ENCODE measurements around the gene PHC2.

PHC2 gene

DNA sequence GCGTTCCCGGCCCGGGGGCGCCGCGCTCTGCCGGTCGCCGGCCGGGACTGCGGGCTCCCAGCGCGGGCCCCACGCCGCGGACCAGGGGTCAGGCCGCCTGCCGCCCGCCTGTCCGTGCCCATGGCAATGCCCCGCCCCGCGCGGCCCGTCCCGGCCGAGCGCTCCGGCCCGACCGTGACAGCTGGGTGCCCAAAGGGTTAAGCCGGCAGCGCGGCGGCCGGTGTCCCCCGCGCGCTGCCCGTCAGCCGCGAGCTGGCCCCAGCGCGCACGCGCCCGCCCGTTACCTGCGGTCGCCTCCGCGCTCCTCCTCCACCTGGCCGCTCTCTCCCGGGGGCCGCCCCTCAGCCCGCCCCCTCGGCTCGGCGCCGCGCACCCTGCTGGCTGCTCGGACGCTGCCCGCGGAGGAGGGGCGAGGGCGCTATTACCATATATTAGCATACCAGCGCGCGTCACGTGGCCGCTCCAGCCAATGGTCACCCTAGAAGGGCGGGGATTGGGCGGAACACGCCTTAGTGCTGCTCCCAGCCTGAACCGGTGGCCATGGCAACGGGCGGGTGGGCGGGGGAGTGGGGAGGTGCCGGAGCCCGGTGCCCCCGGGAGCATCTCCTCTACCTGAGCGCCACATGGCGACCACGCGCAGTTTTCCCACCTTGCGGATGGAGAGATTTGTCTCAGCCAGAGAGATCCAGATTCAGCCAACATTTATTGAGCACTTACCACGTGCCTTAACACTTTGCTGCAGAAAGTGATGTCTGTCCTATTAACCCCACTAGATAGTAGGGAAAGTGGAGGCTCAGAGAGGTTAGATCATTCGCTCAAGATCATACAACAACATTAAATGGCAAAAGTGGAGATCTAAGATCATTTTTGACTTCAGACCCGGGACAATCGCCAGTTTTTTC is at the start of gene PHC2:
PHC2 (minus strand) TSS at position 404 of the 902 bp plus-strand sequence. CDS start 55,556 bp downstream, outside the sequence.
- peak; percentile 91 for DNase-seq (ENCODE audit: low spot score)

- no peak for DNase-seq (ENCODE audit: low spot score)
Measured at GRCh38 chr1:33477451-33477850, 46.6 kb upstream of the PHC2 start.

- DNase-seq (ENCODE audit: low spot score) = no peak
Measured at GRCh38 chr1:33473900-33474299, 43.0 kb upstream of the PHC2 start.

DNA sequence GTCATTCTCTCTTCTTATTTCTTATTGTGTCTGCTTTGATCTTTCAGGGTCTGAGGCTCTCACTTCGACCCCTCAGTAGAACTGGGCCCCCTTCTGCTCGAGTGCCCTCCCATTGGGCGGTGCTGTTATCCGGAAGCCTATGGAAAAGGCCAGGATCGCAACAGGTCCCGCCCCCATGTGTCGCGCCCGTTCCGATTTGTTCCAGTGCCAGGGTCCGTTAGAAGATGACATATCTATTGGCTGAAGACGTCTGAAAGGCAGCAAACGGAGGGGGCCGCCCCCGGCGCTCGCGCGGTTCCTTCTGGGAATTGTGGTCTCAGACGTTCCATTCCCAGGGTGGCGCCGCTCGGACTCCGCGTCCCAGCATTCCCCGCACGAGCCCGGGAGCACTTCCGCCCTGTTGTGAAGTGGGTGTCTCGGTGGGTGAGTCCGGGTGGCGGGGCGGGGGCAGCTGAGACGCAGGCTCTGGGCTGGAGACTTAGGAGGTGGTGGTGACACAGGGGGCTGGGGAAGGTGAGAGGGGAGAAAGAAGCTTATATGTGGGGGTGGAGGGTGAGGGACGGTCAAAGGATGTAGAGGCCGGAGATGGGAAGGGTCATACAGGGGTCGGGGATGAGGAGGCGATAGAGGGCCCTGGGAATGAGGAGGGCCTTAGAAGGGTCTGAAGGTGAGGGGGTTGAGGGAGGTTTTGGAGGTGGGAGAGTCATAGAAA is 41.5 kb upstream of the PHC2 start, which contains the start of gene ZSCAN20:
ZSCAN20 (plus strand) TSS at position 377 of the 712 bp plus-strand sequence. CDS start 6,644 bp downstream, outside the sequence.
- peak; percentile 95 for DNase-seq (ENCODE audit: low spot score)

- no peak for DNase-seq (ENCODE audit: low spot score)
Measured at GRCh38 chr1:33471416-33471815, 40.5 kb upstream of the PHC2 start.

DNA sequence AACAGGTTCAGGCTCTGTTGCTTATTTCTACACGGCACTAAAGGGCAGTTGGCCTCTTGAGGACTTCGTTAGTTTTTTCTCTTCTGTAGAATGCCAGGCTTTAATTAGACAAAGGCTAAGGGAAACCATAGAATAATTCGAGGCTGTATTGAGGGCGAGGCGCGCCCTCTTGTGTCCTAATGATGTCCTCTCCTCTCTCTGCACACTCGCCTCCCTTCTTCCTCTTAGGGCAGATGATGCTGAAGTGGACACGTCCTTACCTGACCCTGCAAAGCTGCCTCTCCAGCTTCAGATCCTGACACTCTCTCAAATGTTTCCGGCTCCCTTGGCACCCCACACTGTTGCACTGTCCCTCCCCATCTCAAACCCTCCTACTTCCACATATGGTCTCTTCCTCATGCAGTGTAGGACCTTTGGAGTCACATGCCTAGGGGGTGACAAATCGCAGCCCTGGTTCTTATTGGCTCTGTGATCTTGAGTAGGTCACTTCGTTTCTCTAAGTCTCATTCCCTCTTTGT is 39.7 kb upstream of the PHC2 start:
- DNase-seq (ENCODE audit: low spot score) = peak; percentile 86

DNA sequence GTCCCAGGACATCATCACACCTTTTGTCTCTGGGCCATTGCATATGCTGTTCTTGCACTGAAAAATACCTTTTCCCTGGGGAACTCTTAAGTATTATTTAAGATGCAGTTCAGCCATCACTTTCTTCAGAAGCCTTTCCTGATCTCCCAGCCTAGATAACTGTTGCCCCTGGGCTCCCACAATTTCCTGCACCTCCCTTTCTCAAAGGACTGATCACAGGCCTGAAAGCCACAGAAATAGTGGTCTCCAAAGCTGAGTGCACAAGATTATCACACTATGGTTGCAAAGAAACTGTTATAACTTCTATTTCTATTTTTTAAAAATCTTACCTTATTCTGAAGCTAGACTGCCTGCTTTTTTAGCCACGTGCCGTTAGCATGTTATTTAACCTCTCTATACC is 38.8 kb upstream of the PHC2 start:
- DNase-seq (ENCODE audit: low spot score) = no peak

GRCh38 chr1:33468967-33469366 is 38.1 kb upstream of the PHC2 start:
- no peak for DNase-seq (ENCODE audit: low spot score)

DNA sequence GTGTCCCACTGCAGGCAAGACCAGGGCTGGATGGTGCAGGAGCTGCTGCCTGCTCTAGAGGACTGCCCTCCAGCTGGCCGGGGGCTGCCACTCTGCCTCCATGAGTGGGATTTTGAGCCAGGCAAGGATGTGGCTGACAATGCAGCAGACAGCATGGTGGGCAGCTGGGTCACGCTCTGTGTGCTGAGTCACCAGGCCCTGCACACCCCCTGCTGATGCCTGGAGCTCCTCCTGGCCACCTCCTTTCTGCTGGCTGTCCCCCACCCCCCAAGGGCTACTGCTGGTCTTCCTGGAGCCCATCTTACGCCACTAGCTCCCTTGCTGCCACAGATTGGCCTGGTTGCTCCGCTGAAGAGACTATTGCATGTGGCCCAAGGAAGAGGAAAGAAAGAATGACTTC is 37.6 kb upstream of the PHC2 start:
- no peak for DNase-seq (ENCODE audit: low spot score)

- no peak for DNase-seq (ENCODE audit: low spot score)
Measured at GRCh38 chr1:33468011-33468410, 37.1 kb upstream of the PHC2 start.

DNA sequence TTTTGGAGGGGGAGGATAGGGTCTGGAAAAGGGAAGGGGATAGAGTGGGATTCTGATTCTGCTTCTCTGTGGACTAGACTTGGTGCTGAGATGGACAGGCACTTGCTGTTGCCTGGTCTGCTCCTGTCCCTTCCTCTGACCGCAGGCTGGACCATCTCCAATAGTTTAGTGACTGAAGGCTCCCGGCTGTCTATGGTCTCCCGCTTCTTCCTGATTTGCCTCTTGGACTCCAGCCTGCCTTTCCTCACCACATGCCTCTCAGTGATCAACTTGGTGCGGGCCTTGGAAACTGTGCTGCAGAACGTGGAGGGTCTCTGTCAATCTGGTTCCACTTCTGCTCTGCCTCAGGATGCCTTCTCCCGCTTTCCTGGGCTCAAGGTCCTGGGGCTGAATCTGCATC is 35.3 kb upstream of the PHC2 start:
- no peak for DNase-seq (ENCODE audit: low spot score)

DNA sequence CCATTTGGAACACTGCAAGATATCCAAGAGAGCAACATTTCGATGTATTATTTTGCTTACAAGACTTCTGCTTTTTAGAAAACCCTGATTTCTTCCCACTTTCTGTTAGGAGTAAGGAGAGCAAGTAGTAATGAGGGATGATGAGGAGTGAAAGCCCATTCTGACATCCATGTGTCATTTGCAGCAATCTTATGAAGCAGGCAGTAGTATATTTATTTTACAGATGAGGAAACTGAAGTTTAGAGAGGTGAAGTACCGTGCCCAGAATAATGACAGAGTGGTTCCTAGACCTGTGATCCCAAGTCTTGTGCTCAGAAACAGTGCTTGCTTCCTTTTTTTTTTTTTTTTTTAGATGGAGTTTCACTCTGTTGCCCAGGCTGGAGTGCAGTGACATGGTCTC is 34.4 kb upstream of the PHC2 start:
- no peak for DNase-seq (ENCODE audit: low spot score)

DNA sequence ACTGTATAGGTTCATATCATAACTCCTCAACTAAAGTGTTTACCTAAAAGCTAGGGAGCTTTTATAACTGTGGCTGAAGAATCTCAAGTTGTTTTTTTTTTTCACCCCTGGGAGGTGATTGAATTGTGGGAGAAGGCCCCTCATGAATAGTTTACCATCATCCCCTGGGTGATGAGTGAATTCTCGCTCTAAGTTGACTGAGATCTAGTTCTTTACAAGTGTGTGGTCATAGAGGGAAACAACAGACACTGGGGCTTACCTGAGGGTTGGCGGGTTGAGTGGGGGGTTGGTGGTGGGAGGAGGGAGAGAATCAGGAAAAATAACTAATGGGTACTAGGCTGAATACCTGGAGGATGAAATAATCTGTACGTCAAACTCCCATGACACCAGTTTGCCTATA is 33.7 kb upstream of the PHC2 start:
- no peak for DNase-seq (ENCODE audit: low spot score)

DNA sequence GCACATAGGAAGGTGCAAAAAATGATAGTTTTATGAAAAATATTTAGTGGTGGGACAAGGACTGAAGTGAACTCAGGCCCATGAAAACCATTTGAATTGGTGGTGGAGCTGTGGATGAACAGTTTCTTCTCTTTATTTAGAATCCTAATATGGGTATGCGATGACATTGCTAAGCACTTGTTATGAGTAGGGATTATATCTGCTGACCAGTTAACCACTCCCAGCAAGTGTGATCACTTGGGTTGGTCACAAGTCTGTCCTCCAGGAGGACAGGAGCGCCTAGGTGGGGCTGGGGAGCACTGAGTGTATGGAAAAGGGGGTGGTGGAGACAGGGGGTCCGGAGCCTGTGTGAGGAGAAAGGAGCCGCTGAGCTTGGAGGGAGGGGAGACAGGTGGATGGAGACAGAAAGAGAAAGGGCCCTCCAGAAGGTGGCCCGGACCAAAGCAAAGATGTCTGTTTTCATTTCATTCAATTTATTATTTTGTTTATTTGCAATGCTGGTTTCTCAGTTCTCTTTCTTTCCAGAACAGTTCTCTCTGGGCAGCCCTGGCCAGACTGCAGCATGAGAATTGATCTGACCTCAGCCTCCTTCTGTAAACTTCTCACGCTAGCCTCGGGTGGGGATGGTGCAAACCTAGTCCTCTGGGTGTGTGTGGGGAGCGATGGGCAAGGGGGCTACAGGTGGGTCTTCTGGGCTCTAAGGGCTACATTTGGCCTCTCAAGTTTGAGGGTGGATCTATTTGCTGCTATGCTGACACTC is 31.7 kb upstream of the PHC2 start:
- DNase-seq (ENCODE audit: low spot score) = no peak

GRCh38 chr1:33460947-33461629 is 30.2 kb upstream of the PHC2 start:
- peak; percentile 71 for DNase-seq (ENCODE audit: low spot score)

DNA sequence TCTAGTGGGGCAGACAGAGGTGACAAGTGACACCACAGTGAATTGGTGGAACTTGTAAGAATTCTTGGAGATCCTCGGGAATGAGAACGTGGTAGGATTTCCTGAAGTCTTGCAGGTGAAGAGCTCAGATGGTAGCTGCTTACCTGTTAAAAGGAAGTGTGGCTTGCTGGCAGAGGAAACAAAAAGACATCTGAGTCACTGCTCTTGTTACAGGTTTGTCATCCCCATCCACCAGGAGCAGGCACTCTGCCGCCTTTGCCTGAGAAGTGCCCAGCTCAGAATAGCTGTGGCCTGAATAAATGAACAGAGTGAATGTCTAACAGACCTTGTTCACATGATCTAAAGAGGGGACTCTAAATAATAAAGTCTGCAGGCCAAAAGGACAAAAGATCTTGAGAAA is 29.2 kb upstream of the PHC2 start:
- no peak for DNase-seq (ENCODE audit: low spot score)

- no peak for DNase-seq (ENCODE audit: low spot score)
Measured at GRCh38 chr1:33459691-33460090, 28.8 kb upstream of the PHC2 start.

- DNase-seq (ENCODE audit: low spot score) = no peak
Measured at GRCh38 chr1:33456502-33456886, 25.6 kb upstream of the PHC2 start.

DNA sequence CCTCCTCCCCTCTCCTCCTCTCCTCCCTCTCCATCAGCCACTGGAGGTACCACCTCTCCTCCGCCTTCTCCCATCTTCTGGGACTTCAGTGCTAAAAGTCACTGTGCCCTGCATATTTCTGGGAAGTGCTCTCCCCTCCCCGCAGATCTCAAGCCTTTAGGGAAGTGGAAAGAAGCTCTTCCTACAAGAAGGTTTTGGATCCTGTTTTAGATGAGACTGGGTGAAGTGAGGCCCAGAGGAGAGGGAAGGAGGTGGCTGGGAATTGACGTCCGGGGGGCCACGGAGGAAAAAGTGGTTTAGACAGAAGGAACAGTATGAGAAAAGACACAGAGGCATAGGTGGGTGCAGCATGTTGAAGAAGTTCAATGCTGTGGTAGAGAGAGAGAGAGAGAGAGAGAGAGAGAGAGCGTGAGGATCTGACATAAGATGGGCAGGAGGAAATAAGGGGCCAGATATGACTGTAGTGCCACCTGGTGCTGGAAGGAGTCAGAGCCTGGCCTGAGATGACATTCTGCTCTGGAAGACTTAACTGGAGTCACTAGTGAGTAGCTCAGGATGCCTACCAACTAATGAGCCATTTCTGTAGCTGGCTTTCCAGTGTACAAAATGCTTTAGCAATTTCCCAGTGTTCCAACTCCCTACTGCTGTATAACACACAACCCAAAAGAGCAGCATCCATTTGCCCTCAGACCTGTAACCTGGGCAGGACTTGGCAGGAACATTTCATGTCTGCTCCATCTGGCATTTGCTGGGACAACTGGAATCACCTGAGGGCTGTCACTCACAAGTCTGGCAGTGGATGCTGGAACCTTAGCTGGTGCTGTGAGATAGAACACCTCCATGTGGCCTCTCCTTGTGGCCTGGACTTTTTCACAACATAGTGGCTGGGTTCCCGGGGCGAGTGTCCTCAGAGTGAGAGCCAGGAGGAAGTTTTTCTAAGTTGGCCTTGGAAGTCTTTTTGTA is 24.9 kb upstream of the PHC2 start:
- DNase-seq (ENCODE audit: low spot score) = peak; percentile 78

- DNase-seq (ENCODE audit: low spot score) = no peak
Measured at GRCh38 chr1:33454646-33455282, 23.9 kb upstream of the PHC2 start.

Measured in NAMALWA (cell line).